DMS153 (cell line): Measurements from ENCODE around the gene TSPAN31.
A peak's percentile ranks its signal among the peaks of the same experiment; 100 is the strongest.

Source experiments
- DNase-seq: peaks from one replicate; lab custom pipeline; 2025; lab: John Stamatoyannopoulos, UW

The TSPAN31 gene

DNA sequence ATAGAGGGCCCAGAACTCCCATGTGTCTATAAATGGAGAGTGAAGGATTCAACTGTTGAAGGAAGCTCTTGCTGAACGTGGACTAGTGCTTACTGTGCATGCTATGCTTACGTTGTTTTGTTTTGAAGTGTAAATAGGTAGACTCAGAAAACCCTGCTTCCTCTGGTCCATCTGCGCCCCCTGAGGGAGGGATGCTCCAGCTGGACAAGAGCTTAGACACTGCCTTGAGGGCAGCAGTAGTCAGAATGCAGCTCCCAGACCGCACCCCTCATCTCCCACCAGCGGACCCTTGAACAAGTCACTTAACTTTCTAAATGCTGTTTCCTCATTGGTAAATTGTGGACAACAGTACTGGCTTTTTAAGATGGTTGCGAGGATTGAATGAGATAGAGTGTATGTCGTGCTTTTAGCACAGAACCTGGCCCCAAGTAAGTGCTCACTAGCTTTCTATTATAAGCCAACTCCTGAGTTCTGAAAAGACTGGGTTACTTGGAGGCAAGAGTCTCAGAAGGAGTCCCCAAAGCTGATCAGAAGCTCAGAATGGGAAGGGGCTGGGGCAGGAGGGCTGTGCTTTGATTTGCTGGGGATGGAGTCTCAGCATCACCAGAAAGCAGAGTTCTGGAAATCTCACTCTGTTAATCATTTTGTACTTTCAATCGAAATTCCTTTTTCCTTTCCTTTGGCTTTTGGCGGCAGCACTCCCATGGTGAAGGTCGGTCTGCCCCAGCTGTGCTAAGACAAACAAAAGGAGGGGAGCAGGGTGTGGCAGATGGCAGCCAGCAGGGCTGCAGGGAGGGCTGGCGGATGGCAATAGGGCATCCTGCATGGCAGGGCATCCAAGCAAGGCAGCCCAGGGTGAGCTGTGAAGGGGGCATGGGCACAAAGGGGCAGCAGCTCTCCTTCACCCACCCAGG is 21.9 kb upstream of the TSPAN31 start:
- DNase-seq, result no peak

DNA sequence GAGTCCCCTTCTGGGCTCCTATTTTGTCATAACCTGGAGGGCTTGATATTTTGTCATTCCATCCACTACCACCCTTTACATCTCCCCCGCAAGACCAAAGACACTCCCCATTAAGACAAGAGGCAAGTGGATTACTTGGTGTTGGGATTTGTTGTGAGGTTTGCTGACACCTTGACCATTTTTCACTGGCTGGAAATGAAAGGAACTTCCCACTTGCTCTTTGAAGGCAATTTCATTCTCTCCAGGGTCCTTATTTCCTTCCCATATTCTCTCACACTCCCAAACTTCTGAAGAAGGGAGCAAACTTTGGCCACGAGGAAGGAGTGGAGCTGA is 21.2 kb upstream of the TSPAN31 start:
- DNase-seq, result no peak

DNA sequence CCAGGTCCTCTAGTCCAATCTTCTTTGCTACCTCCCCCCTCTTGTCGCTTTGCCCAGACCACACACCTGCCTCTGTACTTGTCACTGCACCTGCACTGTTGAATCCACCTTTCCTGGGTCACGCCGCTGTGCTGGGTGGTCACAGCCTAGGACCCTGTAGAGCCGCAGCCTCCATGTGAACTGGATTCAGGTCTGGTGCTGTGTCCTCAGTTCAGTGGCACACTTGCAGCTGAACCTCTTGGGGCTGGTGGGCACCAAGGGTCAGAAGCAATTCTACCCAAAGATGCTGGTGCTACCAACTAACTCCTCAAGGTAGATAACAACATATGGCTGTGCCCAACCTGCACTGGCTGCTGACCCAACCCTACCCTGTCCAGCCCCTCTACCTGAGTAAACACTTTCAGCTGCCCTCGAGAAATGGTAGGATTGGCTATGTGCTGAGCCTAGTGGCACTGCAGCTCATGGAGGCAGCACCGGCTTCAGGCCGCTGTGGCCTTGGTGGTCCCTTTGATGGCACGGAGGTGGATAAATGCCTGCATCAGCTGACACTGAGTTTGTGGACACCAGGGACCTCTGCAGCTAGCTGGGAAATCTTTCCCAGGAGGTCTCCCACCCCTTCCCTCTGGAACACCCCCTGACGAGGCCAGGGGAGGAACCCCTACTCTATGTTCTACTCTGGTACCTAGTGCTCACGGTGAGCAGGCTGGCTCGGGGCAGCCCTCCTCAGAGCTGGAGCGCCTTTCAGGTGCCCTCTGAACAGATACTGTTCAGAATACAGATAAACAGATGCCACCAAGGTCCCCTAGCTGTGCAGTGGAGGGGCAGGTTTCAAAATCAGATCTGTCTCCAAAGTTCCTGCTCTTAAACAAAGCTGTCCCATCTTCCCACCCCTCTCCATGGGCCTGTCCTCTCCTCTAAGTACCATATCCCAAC is 20.6 kb upstream of the TSPAN31 start:
- no peak for DNase-seq

DNA sequence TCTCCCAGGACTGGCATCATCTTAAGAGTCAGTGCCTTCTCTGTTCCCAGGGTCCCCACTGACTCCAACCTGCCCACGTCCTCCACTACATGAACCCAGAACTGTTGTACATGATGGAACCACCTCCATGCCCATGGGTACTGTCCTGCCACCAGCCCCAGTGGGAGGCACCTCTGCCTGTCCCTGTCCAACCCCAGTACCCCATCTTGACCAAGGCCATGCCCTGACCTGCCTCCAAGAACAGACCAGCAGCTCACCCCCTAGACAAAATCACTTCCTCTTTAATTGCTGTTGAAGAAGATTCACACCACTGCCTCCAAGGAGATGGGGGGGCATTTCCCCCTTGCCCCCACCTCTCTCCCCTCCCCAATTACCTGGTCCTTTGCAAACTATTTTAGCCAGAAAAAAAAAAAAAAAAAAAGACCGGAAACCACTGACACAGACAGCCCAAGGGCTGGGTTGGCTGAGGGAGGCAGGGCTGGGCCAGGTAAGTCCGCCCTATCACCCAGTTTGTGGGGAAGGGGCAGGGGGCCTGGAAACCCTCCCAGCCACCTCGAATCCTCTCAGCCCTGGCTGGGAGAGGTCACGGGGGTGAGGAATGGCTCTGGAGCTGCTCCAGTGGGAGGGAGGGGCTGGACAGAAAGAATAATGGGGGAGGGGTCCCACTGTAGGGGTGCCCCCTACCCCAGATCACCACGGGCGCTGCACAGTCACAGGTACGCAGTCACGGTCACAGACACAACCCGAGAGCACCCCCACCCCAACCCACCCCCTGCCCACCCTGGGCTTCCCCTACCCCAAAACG is 19.7 kb upstream of the TSPAN31 start:
- DNase-seq, result no peak

DNA sequence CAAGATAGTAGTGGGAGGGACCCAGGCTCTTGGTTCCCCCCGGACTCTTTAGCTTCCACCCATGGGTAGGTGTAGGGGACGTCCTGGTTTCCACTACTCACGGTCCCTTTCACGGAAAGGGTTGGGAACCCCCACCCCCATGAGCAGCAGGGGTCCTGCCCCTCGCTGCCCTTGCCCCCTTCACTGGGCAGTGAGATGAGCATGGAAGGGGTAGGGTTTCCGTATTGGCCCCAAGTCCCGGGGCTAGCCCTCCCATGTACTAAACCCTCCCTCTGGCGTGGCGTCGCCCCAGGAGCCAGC is 19.0 kb upstream of the TSPAN31 start:
- DNase-seq, result no peak

DNA sequence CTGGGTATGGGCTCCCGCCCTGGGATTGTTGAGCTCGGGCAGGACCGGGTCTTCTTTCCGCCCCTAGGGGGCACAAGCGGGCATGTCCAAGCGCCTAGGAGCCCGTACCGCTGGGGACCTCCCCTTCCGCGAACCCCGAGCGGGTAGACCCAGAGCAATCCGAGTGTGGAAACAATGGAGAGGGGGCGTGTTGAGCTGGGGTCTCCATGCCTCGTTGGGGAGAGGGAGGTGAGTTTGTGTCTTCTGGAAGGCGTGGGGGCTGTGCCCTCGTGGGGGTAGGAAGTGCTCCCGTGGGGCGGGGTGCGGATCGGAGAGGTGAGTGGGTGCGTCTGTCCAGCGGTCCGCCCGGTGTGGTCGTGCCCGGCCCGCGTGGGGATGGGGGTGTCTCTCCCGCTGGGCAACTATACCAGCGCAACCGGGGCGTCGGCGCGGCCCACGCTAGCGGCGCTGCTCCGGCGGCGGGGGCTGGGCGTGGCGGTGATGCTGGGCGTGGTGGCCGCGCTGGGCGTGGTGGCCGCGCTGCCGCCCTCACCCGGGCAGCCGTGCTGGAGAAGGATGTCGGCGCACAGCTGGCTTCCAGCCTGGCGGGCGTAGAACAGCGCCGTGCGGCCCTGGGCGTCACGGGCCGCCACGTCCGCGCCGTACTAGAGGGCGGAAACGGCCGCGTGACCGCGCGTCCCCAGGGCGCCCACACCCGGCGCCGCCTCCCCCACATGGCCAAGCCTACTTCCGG is 18.5 kb upstream of the TSPAN31 start:
- DNase-seq, result peak; percentile 65

DNA sequence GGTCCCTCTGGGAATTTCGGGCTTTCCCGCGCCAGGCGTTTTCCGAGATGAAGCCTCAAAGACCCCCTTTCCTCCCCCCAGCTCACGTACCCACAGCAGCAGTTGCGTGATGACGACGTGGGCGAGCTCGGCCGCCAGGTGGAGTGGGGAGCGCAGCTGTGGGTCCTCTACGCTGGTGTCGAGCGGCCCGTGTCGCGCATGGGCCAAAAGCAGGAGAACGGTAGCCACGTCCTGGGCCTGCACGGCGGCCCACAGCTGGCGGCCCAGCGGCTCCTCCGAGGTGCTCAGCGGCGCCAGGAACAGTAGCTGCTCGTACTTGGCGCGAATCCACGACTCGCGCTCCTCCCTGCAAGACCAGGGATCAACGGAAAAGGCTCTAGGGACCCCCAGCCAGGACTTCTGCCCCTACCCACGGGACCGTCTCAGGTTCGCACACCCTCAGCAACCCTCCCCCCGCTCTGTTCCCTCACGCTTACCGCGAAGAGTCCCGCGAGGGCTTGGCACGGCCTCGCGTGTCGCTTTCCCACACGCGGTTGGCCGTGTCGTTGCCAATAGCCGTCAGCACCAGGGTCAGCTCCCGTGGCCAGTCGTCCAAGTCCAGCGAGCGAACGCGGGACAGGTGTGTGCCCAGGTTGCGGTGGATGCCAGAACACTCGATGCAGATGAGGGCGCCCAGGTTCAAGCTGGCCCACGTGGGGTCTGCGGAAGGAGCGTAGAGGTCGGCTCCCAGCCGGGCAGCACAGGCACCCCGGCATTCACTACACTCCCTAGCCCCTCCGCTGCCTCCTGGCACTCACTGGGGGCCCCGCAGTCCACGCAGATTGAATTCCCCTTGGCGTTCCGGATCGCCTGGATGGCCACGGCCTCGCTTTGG is 17.7 kb upstream of the TSPAN31 start:
- DNase-seq, result no peak

DNA sequence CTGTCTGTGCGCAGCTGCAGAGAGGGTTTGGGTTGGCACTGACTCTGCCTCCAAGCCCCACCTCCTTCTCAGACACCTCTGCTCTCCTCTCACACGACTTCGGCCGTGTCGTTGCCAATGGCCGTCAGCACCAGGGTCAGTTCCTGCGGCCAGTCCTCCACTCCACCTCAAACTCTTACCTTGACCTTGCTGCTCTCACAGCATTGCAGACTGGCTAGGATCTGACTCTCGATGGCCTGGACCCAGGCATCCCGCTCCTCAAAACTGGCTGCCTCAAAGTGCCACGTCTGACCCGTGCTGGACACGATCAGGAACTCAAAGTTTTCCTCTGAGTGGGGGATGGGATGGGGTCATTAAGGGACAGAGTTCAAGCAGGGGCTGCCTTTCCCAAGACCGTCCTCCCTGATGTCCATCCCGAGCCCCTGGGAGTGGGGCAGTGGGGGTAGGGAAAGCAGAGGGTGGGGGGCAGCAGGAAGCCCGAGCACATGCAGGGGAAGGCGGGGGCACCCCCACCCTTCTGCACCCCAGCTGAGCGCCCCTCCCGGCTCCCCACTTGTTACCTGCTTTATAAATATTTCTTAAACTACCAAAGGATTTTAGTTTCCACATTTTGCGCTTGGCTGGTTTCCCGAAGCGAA is 17.0 kb upstream of the TSPAN31 start:
- no peak for DNase-seq

DNA sequence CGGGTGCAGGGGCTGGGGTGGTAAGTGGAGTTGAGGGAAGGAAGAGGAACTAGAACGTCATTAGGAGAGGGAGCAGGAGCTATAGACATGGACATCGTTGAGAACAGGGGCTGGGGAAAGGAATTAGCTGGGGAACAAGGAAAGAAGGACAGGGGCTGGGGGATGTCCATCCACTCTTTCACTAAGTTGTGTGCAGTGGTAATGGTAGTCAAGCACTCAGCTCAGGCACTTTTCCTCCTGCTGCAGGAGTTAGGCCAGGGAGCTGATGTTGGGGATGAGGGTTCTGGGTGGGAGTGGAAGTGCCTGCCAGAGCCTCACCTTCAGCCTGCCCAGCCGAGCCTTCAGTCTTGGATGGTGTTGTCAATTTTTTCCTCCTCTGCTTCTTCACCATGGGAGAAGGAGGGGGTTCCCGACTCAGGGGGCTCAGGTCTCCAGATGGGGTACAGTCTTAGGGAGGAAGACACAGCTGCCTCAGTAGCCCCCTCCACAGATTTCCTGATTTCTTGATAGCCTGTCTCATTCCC is 15.5 kb upstream of the TSPAN31 start:
- DNase-seq, result no peak

DNA sequence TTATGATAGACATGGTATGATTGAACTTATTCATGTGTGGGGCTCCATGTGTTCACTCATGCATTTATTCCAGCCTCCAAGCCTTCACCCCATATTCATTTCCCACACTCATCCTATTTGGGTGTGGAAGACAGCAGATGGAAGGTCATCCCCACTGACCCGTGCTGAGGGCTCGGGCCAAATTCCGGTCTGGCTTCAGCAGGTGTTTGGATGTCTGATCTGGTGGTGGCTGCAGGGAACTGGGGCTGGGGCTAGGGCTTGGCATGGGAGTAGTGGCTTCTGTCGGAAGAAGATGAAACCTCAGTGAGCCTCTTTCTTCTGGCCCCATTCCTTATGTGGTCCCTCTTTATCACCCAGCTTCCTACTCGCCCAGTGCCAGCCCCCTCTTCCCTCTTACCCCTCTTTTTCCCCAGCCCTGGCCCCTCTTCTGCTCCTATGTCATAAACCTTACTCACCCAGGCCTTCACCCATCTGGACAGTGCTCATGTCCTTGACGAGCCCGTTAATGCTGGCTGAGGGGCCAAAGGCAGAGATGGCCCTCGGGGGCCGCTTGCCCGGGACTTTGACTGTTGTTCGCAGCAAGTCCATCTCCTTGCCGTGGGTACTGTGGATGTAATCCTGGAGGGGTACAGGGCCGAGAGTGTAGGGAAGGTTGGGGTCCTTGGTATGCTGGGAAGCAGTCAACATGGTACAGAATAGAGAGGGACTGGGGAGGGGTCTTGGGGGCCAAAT is 14.3 kb upstream of the TSPAN31 start:
- no peak for DNase-seq

DNA sequence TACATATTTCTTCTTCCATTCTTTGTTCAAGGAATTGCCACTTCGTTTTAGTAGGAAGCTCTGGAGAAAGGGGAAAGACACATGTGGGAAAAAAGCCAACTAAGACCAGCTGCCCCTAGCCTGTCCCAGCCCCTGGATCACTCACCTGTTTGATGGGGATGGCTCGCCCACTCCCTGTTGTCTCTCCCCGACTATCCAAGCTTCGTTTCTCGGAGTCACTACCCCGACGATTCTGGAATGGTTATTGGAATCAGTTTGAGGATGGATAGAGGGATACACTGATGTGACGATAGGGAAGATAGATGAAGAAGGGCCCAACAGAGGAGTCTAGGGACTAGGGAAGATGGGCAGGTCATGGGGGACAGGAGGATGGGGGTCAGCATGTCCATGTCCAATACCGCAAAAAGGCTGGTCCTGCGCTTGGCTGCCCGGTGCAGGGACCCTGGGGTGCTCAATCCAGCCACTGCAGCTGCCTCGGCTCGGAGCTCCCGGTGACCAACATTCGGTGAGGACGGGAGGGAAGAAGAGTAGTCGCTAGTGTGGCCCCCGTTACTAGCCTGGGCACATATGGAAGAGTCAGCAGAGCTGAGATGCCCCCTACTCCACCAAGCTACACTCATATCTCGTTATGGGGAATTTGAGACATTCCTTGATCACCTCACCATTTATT is 13.3 kb upstream of the TSPAN31 start:
- DNase-seq, result no peak

DNA sequence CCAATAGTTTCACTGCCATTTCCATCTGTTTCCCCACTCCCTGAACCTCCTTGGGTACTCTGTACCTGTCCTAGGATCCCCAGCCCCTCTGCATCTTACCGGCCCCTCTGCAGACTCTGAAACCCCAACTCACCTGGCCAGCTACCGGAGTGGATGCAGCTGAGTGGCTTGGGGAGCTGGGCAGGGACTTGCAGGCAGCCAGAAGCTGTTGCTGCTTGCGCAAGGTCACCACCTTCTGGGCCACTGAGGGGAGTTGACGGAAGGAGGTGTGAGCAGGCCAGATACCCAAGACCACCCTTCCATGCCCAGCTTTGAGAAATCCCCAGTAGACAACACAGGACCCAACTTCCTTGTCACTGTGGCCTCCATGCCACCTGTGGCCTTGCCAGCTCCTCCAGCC is 12.6 kb upstream of the TSPAN31 start:
- no peak for DNase-seq

DNA sequence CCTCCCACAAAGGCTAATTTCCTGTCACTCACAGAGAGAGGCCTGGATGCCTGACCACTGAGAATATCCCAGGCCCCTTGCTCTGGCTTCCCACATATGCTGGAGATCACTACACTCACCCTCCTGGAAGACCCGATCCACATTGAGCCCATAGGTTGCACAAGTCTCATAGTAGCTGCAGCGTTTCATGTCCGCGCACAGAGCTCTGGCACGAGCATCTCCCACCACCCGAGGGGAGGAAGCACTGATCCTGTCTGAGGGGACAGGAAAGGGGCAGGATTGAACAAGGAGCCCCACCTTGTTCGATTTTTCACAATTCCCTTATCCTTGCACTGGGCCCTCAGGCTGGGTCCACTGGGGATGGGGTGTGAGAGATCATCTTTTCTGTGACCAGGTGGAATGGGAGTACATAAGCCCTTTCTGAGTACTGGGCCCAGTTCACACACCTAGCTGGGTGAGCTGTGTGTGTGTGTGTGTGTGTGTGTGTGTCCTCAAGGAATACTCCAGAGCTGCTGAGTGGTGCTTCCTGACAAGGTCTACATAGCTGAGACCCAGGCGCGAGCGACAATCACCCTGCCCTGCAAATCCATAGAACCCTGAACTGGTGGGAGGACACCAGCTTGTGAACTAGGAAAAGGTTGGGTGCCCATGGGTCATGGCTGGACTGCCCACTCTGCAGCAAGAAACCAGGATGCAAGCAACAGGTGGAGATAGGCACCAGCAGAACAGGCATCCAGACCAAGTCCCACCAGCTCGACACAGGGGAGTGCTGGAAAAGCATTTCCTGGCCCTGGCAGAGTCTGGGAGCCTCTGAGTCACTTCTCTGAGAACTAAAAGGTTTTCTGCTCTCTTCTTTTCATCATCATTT is 11.9 kb upstream of the TSPAN31 start:
- DNase-seq, result no peak

DNA sequence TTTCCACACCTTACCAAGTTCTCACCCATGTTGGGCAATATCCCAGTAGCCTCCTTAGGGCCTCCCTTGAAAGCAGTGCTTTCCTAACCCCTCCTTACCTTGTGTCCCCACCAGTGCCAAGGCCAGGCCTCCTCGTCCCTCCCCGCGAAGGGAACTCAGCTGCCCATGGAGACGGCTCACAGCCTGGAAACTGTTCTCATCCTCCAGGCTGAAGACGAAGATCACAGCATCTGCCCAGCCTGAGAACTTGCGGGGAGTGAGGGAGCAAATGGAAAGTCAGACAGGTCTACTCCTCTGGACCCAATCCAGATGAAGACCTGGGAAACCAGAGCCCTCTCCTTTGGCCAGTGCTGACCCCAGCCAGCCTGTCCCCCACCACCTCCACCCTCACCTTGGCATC is 10.9 kb upstream of the TSPAN31 start:
- DNase-seq, result no peak

DNA sequence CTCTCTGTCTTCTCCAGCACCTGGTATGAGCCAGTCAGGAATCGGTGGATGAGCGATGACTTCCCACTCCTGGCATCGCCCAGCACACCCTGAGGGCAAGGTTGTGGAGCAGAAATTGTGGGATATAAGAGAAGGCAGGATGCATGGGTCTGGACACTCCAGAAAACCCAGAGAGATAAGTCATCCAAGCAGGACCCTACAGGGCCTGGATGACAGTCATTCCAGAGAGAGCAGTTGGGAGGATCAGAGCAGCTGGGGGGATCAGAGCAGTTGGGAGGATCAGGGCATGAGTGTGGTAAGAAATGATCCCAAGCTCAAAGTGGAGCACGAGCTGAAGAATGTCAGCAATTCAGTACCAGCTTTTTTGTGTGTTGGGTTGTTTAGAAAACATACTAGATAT is 10.2 kb upstream of the TSPAN31 start:
- no peak for DNase-seq

DNA sequence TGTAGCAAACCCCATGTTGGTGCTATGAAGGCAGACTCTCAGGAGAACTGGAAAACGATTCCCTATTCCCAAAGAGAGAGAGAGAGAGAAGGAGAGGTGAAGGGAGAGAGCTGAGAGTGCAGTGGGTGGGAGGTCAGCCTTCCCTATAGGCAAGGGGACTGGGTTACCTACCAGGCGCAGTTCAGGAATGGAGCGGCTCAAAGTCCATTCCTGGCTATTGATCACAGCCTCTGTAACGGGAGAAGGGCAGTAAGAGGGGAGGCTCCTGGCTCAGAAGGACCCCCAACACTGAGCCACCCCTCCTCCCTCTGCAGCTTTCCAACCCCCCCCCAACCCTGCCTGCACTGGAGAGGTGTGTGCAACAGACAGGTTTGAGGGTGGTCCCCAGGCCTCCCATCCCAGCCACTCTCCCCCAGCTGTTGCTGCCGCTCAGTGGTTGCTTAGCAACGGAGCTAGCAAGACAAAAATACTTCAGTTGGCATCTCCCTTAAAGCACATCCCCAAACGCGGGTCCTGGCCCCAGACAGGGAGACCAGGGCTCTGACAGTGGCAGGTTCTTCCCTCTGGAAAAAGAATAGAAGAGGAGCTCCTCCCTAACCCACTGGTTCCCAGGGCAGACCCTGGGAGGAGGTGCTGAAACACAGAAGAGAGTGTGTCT is 9.5 kb upstream of the TSPAN31 start:
- no peak for DNase-seq
